CD4-positive, alpha-beta T cell (primary cell): ENCODE data around the gene PRKCH. TPM values are rescaled to one million over a fixed set of nuclear protein-coding genes. Genes with fewer than 3 reads are reported as not detected.

Source experiments
- ATAC-seq: fragments of 200-7000 bp; cut with Tn5 transposase; one replicate; pipeline ENCODE4 v1.10.0; 2022; ENCODE audit warnings: mild to moderate bottlenecking; ENCODE audit not compliant: poor library complexity
- CTCF ChIA-PET: fragments of 350-600 bp; sonication (Branson Sonifier 250); formaldehyde crosslinking; loops from one replicate; lab custom pipeline; 2021; ENCODE audit warnings: antibody characterized with exemption, inconsistent platforms; lab: Charles Lee
- POLR2A ChIA-PET: fragments of 350-600 bp; sonication (Branson Sonifier 250); formaldehyde crosslinking; loops from one replicate; lab custom pipeline; 2021; ENCODE audit warnings: antibody characterized with exemption, inconsistent platforms; lab: Charles Lee
- DNase-seq, 14 experiments: peaks; one replicate each; pipeline ENCODE4 v3.0.0-alpha.2; 2013 to 2020; ENCODE audit warnings: mixed read lengths in 2 of 14
- H3K27ac ChIP-seq, 2 donors: one replicate each; pipeline versions ENCODE4 v1.5.1 to v1.7.0; 2013; ENCODE audit warnings: low read length in 2 of 2, low read depth in 1 of 2, mild to moderate bottlenecking in 1 of 2
- H3K27me3 ChIP-seq, 2 experiments: 1 replicate in 1 of 2; 2 replicates in 1 of 2; pipeline versions ENCODE4 v1.6.1 to v1.7.0; 2013; ENCODE audit warnings: low read length in 2 of 2, control low read depth in 1 of 2, mild to moderate bottlenecking in 1 of 2, moderate library complexity in 1 of 2; ENCODE audit not compliant: insufficient read depth in 2 of 2, control insufficient read depth in 1 of 2
- H3K36me3 ChIP-seq: one replicate; pipeline ENCODE4 v1.6.1; 2013; ENCODE audit warnings: low read length, control low read depth; ENCODE audit not compliant: insufficient read depth
- H3K4me1 ChIP-seq: one replicate; pipeline ENCODE4 v1.6.1; 2013; ENCODE audit warnings: low read length, control low read depth; ENCODE audit not compliant: insufficient read depth
- H3K4me3 ChIP-seq: one replicate; pipeline ENCODE4 v1.5.1; 2013; ENCODE audit warnings: mild to moderate bottlenecking, low read length, moderate library complexity
- H3K9me3 ChIP-seq, 2 experiments: 1 replicate in 1 of 2; 2 replicates in 1 of 2; pipeline versions ENCODE4 v1.6.1 to v1.7.0; 2013; ENCODE audit warnings: low read length in 2 of 2, mild to moderate bottlenecking in 2 of 2, control low read depth in 1 of 2, moderate library complexity in 1 of 2; ENCODE audit not compliant: control insufficient read depth in 1 of 2, insufficient read depth in 1 of 2
- H3K27ac Mint-ChIP-seq: one replicate; pipeline ENCODE4 v1.8.0; 2020; ENCODE audit warnings: mixed read lengths
- H3K27me3 Mint-ChIP-seq: one replicate; pipeline ENCODE4 v1.8.0; 2021; ENCODE audit warnings: mixed read lengths
- H3K36me3 Mint-ChIP-seq: one replicate; pipeline ENCODE4 v1.8.0; 2021; ENCODE audit warnings: low read depth, mixed read lengths
- H3K4me1 Mint-ChIP-seq: one replicate; pipeline ENCODE4 v1.8.0; 2021; ENCODE audit warnings: low read depth, mixed read lengths
- H3K4me3 Mint-ChIP-seq: one replicate; pipeline ENCODE4 v1.8.0; 2020; ENCODE audit warnings: mild to moderate bottlenecking, mixed read lengths
- H3K9me3 Mint-ChIP-seq: one replicate; pipeline ENCODE4 v1.8.0; 2020; ENCODE audit warnings: mixed read lengths
- intact Hi-C, 2 experiments: fragments of 100-400 bp; cut with DNase I in 1 of 2; cut with micrococcal nuclease in 1 of 2; formaldehyde crosslinking; loops; one replicate each; pipeline versions ENCODE4 v1.15.1 to v1.9.0; 2023 to 2025; cut with DNase I, micrococcal nuclease
- total RNA-seq, 174 experiments: library from RNA in 2 of 174; stranded (reverse) in 2 of 174; gene quantifications; one replicate each; pipeline ENCODE4 v1.2.3 and lab custom pipeline; 2021 to 2026
- TF ChIP-seq, protein P1 (sequence below): fragments of 200-600 bp; IDR thresholded peaks from one replicate; pipeline ENCODE4 v1.8.0; 2022; ENCODE audit warnings: antibody characterized with exemption, mild to moderate bottlenecking

Gene PRKCH
- total RNA-seq, 2 experiments from 2014 or later = 378 to 385 TPM

DNA sequence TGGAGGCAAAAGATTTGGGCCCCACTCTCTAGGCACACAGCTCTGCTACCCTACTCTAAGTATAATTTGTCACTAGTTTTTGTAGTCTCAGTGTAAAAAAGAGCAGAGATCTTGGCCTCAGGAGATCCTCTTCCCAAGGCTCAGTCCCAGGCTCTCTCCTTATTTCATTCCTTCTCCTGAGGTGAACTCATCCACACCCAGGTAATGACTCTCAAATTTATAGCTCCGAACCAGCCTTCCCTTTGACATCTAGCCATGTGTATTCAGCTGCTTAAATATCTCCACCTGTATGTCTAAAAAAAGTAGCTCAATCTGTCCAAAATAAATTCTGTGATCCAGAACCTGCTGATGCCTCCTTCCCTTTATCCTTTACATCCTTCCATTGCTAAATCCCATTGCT is 200.4 kb downstream of the PRKCH start:
- peaks cover 50% of the 10 kb centered on the region for H3K36me3 ChIP-seq
- peaks cover 67% of the 10 kb centered on the region for H3K4me1 ChIP-seq
- H3K4me3 Mint-ChIP-seq = no peak overlapping the region
- peaks cover 92% of the 10 kb centered on the region for H3K4me1 Mint-ChIP-seq
- H3K27ac ChIP-seq = no peak overlapping the region
- DNase-seq (no peak), ATAC-seq (no peak)
- peaks cover 92% of the 10 kb centered on the region for H3K36me3 Mint-ChIP-seq
- no peaks in the 10 kb centered on the region for H3K9me3 ChIP-seq
- H3K27me3 ChIP-seq = no peaks in the 10 kb centered on the region
- peak overlapping the region; percentile 52 for H3K27ac Mint-ChIP-seq
- ChIA-PET CTCF (no interaction called here), POLR2A (interaction anchor here (1.0 to 1.4 kb wide), 2 partner anchors 43 to 118 kb away, joined by 3 read pairs; no protein-coding TSS in a partner anchor)
- no peaks in the 10 kb centered on the region for H3K27me3 Mint-ChIP-seq
- H3K4me3 ChIP-seq = no peak overlapping the region
- TF ChIP-seq, protein P1, sequence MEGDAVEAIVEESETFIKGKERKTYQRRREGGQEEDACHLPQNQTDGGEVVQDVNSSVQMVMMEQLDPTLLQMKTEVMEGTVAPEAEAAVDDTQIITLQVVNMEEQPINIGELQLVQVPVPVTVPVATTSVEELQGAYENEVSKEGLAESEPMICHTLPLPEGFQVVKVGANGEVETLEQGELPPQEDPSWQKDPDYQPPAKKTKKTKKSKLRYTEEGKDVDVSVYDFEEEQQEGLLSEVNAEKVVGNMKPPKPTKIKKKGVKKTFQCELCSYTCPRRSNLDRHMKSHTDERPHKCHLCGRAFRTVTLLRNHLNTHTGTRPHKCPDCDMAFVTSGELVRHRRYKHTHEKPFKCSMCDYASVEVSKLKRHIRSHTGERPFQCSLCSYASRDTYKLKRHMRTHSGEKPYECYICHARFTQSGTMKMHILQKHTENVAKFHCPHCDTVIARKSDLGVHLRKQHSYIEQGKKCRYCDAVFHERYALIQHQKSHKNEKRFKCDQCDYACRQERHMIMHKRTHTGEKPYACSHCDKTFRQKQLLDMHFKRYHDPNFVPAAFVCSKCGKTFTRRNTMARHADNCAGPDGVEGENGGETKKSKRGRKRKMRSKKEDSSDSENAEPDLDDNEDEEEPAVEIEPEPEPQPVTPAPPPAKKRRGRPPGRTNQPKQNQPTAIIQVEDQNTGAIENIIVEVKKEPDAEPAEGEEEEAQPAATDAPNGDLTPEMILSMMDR = no peak
- no peaks in the 10 kb centered on the region for H3K9me3 Mint-ChIP-seq
- intact Hi-C loops = no loop called here

DNA sequence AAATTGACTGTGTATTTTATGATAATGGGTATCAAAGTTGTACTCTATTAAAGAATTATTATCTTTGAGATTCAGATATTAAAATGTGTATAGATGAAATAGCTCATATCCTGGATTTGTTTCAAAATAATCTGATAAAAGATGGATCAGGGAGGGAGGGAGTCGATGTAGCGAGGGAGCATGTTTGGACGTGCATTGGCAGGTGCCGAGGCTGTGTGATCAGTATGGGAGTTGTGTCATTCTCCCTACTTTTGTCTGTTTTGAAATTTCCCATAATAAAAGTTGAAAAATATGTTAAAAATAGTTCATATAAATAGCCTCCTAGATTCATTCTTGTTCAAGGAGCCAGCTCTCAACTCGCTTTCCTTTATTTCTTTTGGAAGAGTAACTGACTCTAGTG is 202.4 kb downstream of the PRKCH start:
- Mint-ChIP-seq H3K4me1 (peaks cover 92% of the 10 kb centered on the region), H3K4me3 (no peak overlapping the region), H3K27me3 (no peaks in the 10 kb centered on the region), H3K27ac (peak overlapping the region; percentile 52), H3K36me3 (peaks cover 94% of the 10 kb centered on the region), H3K9me3 (no peaks in the 10 kb centered on the region)
- Histone ChIP-seq H3K4me1 (peaks cover 54% of the 10 kb centered on the region), H3K27me3 (no peaks in the 10 kb centered on the region), H3K9me3 (no peaks in the 10 kb centered on the region), H3K36me3 (peaks cover 57% of the 10 kb centered on the region), H3K27ac (no peak overlapping the region), H3K4me3 (no peak overlapping the region)
- TF ChIP-seq, protein P1 = no peak
- ChIA-PET POLR2A (interaction anchor here (0.6 to 2.3 kb wide), 7 partner anchors 9 to 51 kb away, joined by 3 to 7 read pairs (median 4); no protein-coding TSS in a partner anchor), CTCF (interaction anchor here (1.1 kb wide), 1 partner anchor 22 kb away, joined by 4 read pairs; no protein-coding TSS in a partner anchor)
- intact Hi-C loops = no loop called here
- ATAC-seq = no peak
- DNase-seq = no peak

DNA sequence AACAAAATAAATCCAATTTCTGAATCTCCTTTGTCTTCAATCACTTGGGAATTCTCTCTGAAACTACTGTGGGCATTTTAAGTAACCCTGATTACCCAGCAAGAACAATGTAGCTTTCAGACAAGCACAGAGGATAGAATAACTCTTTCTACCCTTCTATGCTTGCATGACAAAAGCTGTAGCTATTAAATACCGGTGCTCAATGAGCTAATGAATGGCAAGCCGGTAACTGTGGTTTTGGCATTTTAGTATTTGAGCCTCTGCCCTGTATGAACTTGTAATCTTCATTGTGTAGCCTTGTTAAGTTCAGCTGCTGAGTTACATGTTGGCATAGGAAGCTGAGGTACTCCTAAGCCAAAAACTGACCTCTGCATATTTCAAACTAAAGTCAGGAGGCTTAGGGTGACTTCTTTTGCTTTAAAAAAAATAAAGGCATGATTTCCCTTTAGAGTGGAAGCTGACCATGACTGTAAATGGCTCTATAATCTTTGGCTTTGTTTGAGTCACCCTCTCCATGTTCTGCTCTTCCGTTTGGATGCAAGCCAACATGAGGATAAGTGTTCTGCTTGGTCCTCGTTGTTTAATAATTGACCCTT is 202.9 kb downstream of the PRKCH start:
- Mint-ChIP-seq H3K9me3 (no peaks in the 10 kb centered on the region), H3K27ac (peak overlapping the region; percentile 52), H3K27me3 (no peaks in the 10 kb centered on the region), H3K36me3 (peaks cover 94% of the 10 kb centered on the region), H3K4me3 (no peak overlapping the region), H3K4me1 (peaks cover 87% of the 10 kb centered on the region)
- intact Hi-C loops = no loop called here
- TF ChIP-seq, protein P1 = no peak
- no peak for DNase-seq
- Histone ChIP-seq H3K4me3 (no peak overlapping the region), H3K36me3 (peaks cover 63% of the 10 kb centered on the region), H3K4me1 (peaks cover 49% of the 10 kb centered on the region), H3K9me3 (no peaks in the 10 kb centered on the region), H3K27ac (peak overlapping the region in 1 of 2 donors; percentile 42), H3K27me3 (no peaks in the 10 kb centered on the region)
- CTCF ChIA-PET = interaction anchor here (0.5 to 1.8 kb wide), 3 partner anchors 23 to 313 kb away, joined by 3 to 6 read pairs (median 4); no protein-coding TSS in a partner anchor
- POLR2A ChIA-PET = interaction anchor here (0.6 to 2.3 kb wide), 9 partner anchors 9 to 171 kb away, joined by 3 to 7 read pairs (median 4); partner anchors contain the start of gene HIF1A
- no peak for ATAC-seq
